ENCODE data around the gene KCNE4. TPM values are rescaled to one million over a fixed set of nuclear protein-coding genes. Genes with fewer than 3 reads are reported as not detected.
A peak's percentile ranks its signal among the peaks of the same experiment; 100 is the strongest.

Gene KCNE4
- total RNA-seq, 1 donor from 2014 or later, result not detected

DNA sequence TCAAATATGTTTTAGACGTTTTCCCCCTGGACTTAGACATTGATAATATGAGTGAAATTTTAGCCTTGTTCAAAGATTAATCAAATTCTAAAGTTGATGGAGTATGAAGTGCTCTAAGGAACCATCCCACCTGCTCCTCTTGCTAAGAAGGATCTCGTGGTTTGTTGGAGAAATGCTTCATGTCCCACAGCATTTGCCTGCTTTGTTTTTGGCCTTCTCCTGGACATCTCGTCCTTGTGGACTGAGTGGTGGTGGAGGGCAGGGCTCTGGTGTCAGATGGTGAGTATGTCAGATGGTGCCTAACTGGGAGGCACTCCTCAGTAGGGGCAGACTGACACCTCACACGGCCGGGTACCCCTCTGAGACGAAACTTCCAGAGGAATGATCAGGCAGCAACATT, 39.7 kb upstream of the KCNE4 start:
- no peak overlapping the region for H3K4me3 ChIP-seq (ENCODE audit: low read depth, low read length)
- DNase-seq (ENCODE audit: low read depth), result no peak
- TF ChIP-seq, protein P1, sequence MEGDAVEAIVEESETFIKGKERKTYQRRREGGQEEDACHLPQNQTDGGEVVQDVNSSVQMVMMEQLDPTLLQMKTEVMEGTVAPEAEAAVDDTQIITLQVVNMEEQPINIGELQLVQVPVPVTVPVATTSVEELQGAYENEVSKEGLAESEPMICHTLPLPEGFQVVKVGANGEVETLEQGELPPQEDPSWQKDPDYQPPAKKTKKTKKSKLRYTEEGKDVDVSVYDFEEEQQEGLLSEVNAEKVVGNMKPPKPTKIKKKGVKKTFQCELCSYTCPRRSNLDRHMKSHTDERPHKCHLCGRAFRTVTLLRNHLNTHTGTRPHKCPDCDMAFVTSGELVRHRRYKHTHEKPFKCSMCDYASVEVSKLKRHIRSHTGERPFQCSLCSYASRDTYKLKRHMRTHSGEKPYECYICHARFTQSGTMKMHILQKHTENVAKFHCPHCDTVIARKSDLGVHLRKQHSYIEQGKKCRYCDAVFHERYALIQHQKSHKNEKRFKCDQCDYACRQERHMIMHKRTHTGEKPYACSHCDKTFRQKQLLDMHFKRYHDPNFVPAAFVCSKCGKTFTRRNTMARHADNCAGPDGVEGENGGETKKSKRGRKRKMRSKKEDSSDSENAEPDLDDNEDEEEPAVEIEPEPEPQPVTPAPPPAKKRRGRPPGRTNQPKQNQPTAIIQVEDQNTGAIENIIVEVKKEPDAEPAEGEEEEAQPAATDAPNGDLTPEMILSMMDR (conservative IDR thresholded peaks at IDR 0.05; ENCODE audit: low read depth, low read length), result no peak

DNA sequence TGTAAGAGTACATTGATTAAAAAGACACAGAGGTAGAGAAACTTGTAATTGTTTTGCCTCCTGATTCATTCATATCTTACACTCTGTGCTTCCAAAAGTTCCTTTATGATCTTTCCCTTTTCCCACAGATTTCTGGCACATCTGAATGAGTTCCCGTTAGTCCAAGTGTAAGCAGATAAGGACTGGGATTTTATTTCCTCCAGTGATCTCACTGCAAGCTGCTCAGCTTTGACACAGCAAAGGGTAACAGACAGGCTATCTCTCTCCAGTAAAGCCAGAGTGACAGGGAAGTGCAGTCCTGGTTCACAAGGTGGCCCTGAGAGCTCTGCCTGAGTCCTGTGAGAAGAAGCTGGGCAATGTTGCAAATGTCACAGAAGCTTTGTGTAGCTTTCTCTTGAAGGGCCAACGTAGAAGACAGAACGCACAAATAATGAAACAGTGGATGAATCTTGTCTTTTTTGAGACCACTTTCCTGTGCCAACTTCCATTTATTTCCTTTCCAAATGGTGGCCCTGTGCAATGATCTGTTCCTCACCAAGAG, 32.5 kb upstream of the KCNE4 start:
- H3K4me3 ChIP-seq (ENCODE audit: low read depth, low read length), result no peak overlapping the region
- no peak for DNase-seq (ENCODE audit: low read depth)
- TF ChIP-seq, protein P1 (conservative IDR thresholded peaks at IDR 0.05; ENCODE audit: low read depth, low read length), result no peak

DNA sequence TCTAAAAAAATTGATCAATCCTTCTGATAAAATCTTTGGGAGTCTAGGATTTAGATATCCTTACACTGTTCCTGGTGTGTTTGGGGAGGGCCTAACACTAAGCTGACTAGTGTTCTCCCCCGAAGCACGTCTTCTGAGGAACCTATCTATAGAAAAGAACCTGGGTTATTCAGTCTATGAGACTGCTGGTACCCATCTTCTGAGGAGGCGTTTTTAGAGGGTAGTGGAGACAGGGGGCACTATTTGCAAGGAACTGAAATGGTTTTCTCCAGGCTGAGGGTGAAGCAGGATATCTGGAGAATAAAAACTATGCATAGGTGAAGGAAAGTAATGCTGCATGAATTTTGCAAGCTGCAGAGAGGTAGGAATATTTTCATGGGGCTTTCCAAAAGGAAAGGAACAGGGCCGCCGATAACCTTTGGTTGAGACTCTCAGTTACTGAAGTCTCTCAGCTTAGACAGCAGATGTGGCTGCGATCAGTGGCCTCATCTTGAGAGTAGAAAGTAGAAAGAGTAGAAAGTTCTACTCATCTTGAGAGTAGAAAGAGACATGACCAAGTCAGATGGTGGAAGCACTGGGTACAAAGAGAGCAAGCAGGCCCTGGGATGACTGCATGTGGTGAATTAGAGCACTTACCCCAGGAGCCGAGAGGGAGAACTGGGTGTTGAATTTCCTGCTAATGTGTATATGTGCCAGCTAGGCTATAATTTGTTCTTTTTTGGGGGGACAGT, 31.8 kb upstream of the KCNE4 start:
- TF ChIP-seq, protein P1 (conservative IDR thresholded peaks at IDR 0.05; ENCODE audit: low read depth, low read length), result no peak
- DNase-seq (ENCODE audit: low read depth), result no peak
- H3K4me3 ChIP-seq (ENCODE audit: low read depth, low read length), result no peak overlapping the region

DNA sequence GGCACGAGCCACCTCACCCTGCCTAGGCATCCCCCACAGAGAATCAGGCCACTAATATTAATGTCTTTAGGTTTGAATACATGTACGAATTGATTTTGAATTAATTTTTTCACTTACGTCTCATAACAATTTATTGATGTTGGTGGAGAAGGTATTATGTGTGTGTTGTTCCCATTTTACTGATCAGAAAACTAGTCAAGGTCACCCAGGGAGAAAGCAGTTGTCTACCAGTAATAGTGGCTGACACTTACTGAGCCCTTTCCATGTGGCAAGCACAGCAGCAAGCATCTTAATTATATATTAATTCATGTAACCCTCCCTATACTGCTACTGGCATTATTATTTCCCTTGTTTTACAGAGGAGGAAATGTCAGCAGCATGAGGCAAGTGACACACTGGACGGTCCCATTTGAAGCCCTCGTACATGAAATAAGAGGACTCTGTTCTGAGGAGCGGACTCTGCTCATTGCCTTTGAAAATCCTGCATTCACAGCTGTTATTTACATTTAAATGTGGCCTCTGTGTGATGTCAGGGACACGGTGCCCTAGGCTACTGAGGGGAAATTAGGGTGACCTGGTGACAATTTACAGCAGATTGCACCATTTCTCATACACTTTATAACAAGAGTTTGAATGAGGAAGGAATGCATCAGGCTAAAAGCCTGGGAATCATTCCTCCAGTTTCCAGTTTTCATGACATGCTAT, 30.9 kb upstream of the KCNE4 start:
- TF ChIP-seq, protein P1 (conservative IDR thresholded peaks at IDR 0.05; ENCODE audit: low read depth, low read length), result no peak
- H3K4me3 ChIP-seq (ENCODE audit: low read depth, low read length), result no peak overlapping the region
- no peak for DNase-seq (ENCODE audit: low read depth)

DNA sequence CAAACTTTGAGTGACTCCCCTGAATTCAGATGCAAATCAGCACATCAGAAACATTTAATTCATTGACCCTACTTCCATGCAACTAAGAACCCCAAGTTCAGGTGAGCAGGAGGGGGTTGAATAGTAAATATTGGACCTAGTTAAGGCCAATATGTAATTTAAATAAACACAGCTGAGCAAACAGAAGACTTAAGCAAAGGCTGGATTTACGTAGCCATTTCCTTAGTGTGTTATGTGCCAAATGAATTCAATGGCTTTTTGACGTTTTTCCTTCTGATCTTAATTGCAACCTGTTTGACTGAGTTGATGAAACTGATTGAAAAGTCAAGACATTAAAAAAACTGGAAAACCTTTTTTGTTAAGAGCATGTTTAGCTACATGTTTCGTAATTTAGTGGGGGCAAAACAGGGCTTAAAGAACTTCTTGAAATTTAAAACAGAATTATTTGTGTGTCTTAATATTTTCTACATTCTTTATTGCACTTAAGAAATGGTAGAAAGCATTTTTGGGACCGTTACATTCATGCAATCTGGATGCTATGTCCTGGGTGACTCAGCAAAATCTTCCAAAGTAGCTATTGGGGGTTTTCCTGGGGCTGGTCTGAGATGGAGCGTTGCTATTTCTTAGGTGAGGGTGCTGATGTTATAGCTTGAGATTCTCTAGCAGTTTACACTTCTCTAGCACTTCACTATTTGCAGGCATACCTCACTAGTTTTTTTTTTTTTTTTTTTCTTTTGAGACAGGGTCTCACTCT, 25.5 kb upstream of the KCNE4 start:
- TF ChIP-seq, protein P1 (conservative IDR thresholded peaks at IDR 0.05; ENCODE audit: low read depth, low read length), result no peak
- H3K4me3 ChIP-seq (ENCODE audit: low read depth, low read length), result no peak overlapping the region
- no peak for DNase-seq (ENCODE audit: low read depth)

DNA sequence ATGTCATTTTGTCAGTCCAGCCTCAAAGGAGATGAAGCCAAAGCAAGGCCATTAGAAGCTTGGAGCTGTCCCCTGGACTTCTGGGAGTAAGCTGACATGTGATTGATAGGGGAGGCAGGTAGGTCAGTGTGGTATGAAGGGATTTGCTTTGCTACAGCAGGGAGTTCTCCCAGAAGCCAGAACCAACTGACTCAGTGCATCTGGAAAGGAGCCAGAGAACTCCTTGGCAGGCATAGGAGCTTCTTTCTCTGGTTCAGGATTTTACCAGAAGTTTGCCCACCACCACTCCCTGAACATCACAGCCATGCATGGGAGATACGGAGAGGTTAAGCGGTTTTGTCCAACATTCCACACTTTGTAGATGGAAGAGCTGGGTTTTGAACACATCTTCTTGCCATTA, 24.5 kb upstream of the KCNE4 start:
- DNase-seq (ENCODE audit: low read depth), result peak; percentile 45
- TF ChIP-seq, protein P1 (conservative IDR thresholded peaks at IDR 0.05; ENCODE audit: low read depth, low read length), result no peak
- no peak overlapping the region for H3K4me3 ChIP-seq (ENCODE audit: low read depth, low read length)

Measured in epithelial cell of proximal tubule (primary cell).